Karpas-422 (cell line): ENCODE measurements around the gene RIPOR3. TPM values are rescaled to one million over a fixed set of nuclear protein-coding genes. Genes with fewer than 3 reads are reported as not detected.

Source experiments
- DNase-seq: peaks from one replicate; pipeline ENCODE4 v3.0.0-alpha.2; 2015
- H2AFZ ChIP-seq: fragments of 200-600 bp; sonication (generic); 2 replicates; pipeline ENCODE4 v1.6.1; 2014; ENCODE audit warnings: antibody characterized with exemption, low read length, mixed read lengths
- H3K27ac ChIP-seq: fragments of 200-600 bp; sonication (generic); 2 replicates; pipeline ENCODE4 v1.5.1; 2014; ENCODE audit warnings: mild to moderate bottlenecking, low read length, moderate library complexity
- H3K27me3 ChIP-seq: fragments of 200-600 bp; sonication (generic); 2 replicates; pipeline ENCODE4 v1.6.1; 2014; ENCODE audit warnings: low read length, mixed read lengths
- H3K36me3 ChIP-seq: fragments of 200-600 bp; sonication (generic); 2 replicates; pipeline ENCODE4 v1.6.1; 2014; ENCODE audit warnings: low read length, mixed read lengths; ENCODE audit not compliant: insufficient read depth
- H3K4me1 ChIP-seq: fragments of 200-600 bp; sonication (generic); 2 replicates; pipeline ENCODE4 v1.6.1; 2014; ENCODE audit warnings: mild to moderate bottlenecking, low read length, mixed read lengths
- H3K4me2 ChIP-seq: fragments of 200-600 bp; sonication (generic); 2 replicates; pipeline ENCODE4 v1.6.1; 2014; ENCODE audit warnings: low read length, low read depth, mild to moderate bottlenecking; ENCODE audit not compliant: poor library complexity, severe bottlenecking
- H3K4me3 ChIP-seq: fragments of 200-600 bp; sonication (generic); 2 replicates; pipeline ENCODE4 v1.5.1; 2014; ENCODE audit warnings: mild to moderate bottlenecking, antibody characterized with exemption, low read length, mixed read lengths
- H3K79me2 ChIP-seq: fragments of 200-600 bp; sonication (generic); 2 replicates; pipeline ENCODE4 v1.6.1; 2014; ENCODE audit warnings: mild to moderate bottlenecking, low read length, mixed read lengths
- H3K9ac ChIP-seq: fragments of 200-600 bp; sonication (generic); 2 replicates; pipeline ENCODE4 v1.6.0; 2014; ENCODE audit warnings: low read length
- H3K9me2 ChIP-seq: fragments of 200-600 bp; sonication (generic), shearing (Covaris generic); replicated peaks from 2 replicates; pipeline ENCODE4 v1.6.0; 2014; ENCODE audit warnings: mild to moderate bottlenecking, low read length, moderate library complexity; ENCODE audit not compliant: insufficient read depth
- H3K9me3 ChIP-seq: fragments of 300-700, 200-600 bp; sonication (generic); 2 replicates; pipeline ENCODE4 v1.6.1; 2014; ENCODE audit warnings: low read length, mixed read lengths
- H4K20me1 ChIP-seq: fragments of 200-600 bp; sonication (generic); 2 replicates; pipeline ENCODE4 v1.6.1; 2014; ENCODE audit warnings: mild to moderate bottlenecking, antibody characterized with exemption, low read length, low read depth; ENCODE audit not compliant: insufficient read depth
- total RNA-seq: library from RNA; depleted of rRNA; stranded (reverse); fragments of >200 nt; shearing (Covaris generic); gene quantifications from 2 replicates; pipeline ENCODE4 v1.2.3, GENCODE V29; 2014; ENCODE audit warnings: low replicate concordance

Gene RIPOR3
- total RNA-seq, 1 experiment from 2014 or later = not detected

- no peaks in the 10 kb centered on the region for H3K36me3 ChIP-seq
- H3K4me1 ChIP-seq = no peaks in the 10 kb centered on the region
- H3K27ac ChIP-seq = no peak overlapping the region
- no peaks in the 10 kb centered on the region for H3K9me3 ChIP-seq
- no peak overlapping the region for H3K4me3 ChIP-seq
- H4K20me1 ChIP-seq = no peaks in the 10 kb centered on the region
- H3K79me2 ChIP-seq = no peaks in the 10 kb centered on the region
- DNase-seq = no peak
- no peak overlapping the region for H3K9ac ChIP-seq
- no peak overlapping the region for H3K4me2 ChIP-seq
- no peaks in the 10 kb centered on the region for H3K9me2 ChIP-seq
- no peak overlapping the region for H2AFZ ChIP-seq
- no peaks in the 10 kb centered on the region for H3K27me3 ChIP-seq
Measured at GRCh38 chr20:50607850-50608749, 83.2 kb downstream of the RIPOR3 start.

GRCh38 chr20:50607436-50607835 is 83.9 kb downstream of the RIPOR3 start:
- Histone ChIP-seq H3K36me3 (no peaks in the 10 kb centered on the region), H3K4me3 (no peak overlapping the region), H3K9me2 (no peaks in the 10 kb centered on the region), H2AFZ (no peak overlapping the region), H3K4me1 (no peaks in the 10 kb centered on the region), H3K9me3 (no peaks in the 10 kb centered on the region), H3K27ac (no peak overlapping the region), H3K4me2 (no peak overlapping the region), H3K9ac (no peak overlapping the region), H3K27me3 (no peaks in the 10 kb centered on the region), H3K79me2 (no peaks in the 10 kb centered on the region), H4K20me1 (no peaks in the 10 kb centered on the region)
- no peak for DNase-seq

- Histone ChIP-seq H2AFZ (no peak overlapping the region), H3K9me3 (no peaks in the 10 kb centered on the region), H4K20me1 (no peaks in the 10 kb centered on the region), H3K4me3 (no peak overlapping the region), H3K9ac (no peak overlapping the region), H3K27ac (no peak overlapping the region), H3K79me2 (no peaks in the 10 kb centered on the region), H3K4me1 (no peaks in the 10 kb centered on the region), H3K9me2 (no peaks in the 10 kb centered on the region), H3K27me3 (no peaks in the 10 kb centered on the region), H3K36me3 (no peaks in the 10 kb centered on the region), H3K4me2 (no peak overlapping the region)
- DNase-seq = no peak
Measured at GRCh38 chr20:50605136-50605535, 86.2 kb downstream of the RIPOR3 start.

- H3K27me3 ChIP-seq = no peaks in the 10 kb centered on the region
- H3K9me2 ChIP-seq = no peaks in the 10 kb centered on the region
- H2AFZ ChIP-seq = no peak overlapping the region
- no peak for DNase-seq
- no peaks in the 10 kb centered on the region for H3K36me3 ChIP-seq
- no peak overlapping the region for H3K27ac ChIP-seq
- H3K79me2 ChIP-seq = no peaks in the 10 kb centered on the region
- H3K4me2 ChIP-seq = no peak overlapping the region
- no peak overlapping the region for H3K9ac ChIP-seq
- no peaks in the 10 kb centered on the region for H4K20me1 ChIP-seq
- no peaks in the 10 kb centered on the region for H3K9me3 ChIP-seq
- no peak overlapping the region for H3K4me3 ChIP-seq
- no peaks in the 10 kb centered on the region for H3K4me1 ChIP-seq
Measured at GRCh38 chr20:50604451-50604850, 86.9 kb downstream of the RIPOR3 start.

- H3K27me3 ChIP-seq = no peaks in the 10 kb centered on the region
- H3K4me3 ChIP-seq = no peak overlapping the region
- no peaks in the 10 kb centered on the region for H3K9me3 ChIP-seq
- DNase-seq = no peak
- H3K4me1 ChIP-seq = no peaks in the 10 kb centered on the region
- no peaks in the 10 kb centered on the region for H4K20me1 ChIP-seq
- no peak overlapping the region for H3K9ac ChIP-seq
- no peaks in the 10 kb centered on the region for H3K36me3 ChIP-seq
- no peak overlapping the region for H3K27ac ChIP-seq
- no peak overlapping the region for H3K4me2 ChIP-seq
- no peak overlapping the region for H2AFZ ChIP-seq
- no peaks in the 10 kb centered on the region for H3K79me2 ChIP-seq
- H3K9me2 ChIP-seq = no peaks in the 10 kb centered on the region
Measured at GRCh38 chr20:50602432-50603088, 88.8 kb downstream of the RIPOR3 start.

GRCh38 chr20:50601511-50602431 is 89.6 kb downstream of the RIPOR3 start:
- Histone ChIP-seq H3K79me2 (no peaks in the 10 kb centered on the region), H2AFZ (no peak overlapping the region)

GRCh38 chr20:50600281-50600895 is 91.0 kb downstream of the RIPOR3 start:
- Histone ChIP-seq H3K4me3 (no peak overlapping the region), H3K9ac (no peak overlapping the region), H3K9me3 (no peaks in the 10 kb centered on the region), H3K27me3 (no peaks in the 10 kb centered on the region), H3K36me3 (no peaks in the 10 kb centered on the region), H3K79me2 (no peaks in the 10 kb centered on the region), H3K27ac (no peak overlapping the region), H3K4me1 (no peaks in the 10 kb centered on the region), H3K4me2 (no peak overlapping the region), H2AFZ (no peak overlapping the region), H4K20me1 (no peaks in the 10 kb centered on the region), H3K9me2 (no peaks in the 10 kb centered on the region)
- no peak for DNase-seq

More at GRCh38 chr20:50601511-50602431, 89.6 kb downstream of the RIPOR3 start:
- Histone ChIP-seq H4K20me1 (no peaks in the 10 kb centered on the region), H3K27ac (no peak overlapping the region), H3K9me2 (no peaks in the 10 kb centered on the region), H3K4me2 (no peak overlapping the region), H3K36me3 (no peaks in the 10 kb centered on the region), H3K4me3 (no peak overlapping the region), H3K4me1 (no peaks in the 10 kb centered on the region), H3K27me3 (no peaks in the 10 kb centered on the region), H3K9ac (no peak overlapping the region), H3K9me3 (no peaks in the 10 kb centered on the region)
- DNase-seq = no peak
